Suppressor macrophage (primary cell): Measurements from ENCODE around the gene MCEMP1.

Experiments used
- DNase-seq, 4 experiments: peaks; one replicate each; pipeline ENCODE4 v3.0.0-alpha.2; 2020 to 2022

MCEMP1 gene

GRCh38 chr19:7672522-7672921 lies 4.4 kb upstream of the MCEMP1 start:
- no peak for DNase-seq

GRCh38 chr19:7674010-7675005 lies 2.6 kb upstream of the MCEMP1 start:
- peak; percentile 91 to 95 (median 92) for DNase-seq

- peak; percentile 50 to 75 (median 63) for DNase-seq
These were observed 514 bp upstream of the MCEMP1 start for GRCh38 chr19:7676376-7676775.

GRCh38 chr19:7677669-7678311 lies 900 bp downstream of the MCEMP1 start:
- DNase-seq = peak in 1 of 4 experiments; percentile 34

- peak; percentile 49 to 73 (median 68) for DNase-seq
These were observed 2.3 kb downstream of the MCEMP1 start for GRCh38 chr19:7678971-7679751.

- no peak for DNase-seq
These were observed 3.1 kb downstream of the MCEMP1 start for GRCh38 chr19:7679771-7680605.

- peak; percentile 91 to 98 (median 96) for DNase-seq
These were observed 3.9 kb downstream of the MCEMP1 start, which contains the start of gene TRAPPC5 for GRCh38 chr19:7680606-7681339. TRAPPC5 (plus strand) TSS chr19:7680833; CDS start chr19:7682254, 1,421 bp downstream.

GRCh38 chr19:7681340-7682174 lies 4.7 kb downstream of the MCEMP1 start:
- DNase-seq = peak; percentile 88 to 96 (median 92)

- no peak for DNase-seq
These were observed 5.4 kb downstream of the MCEMP1 start for GRCh38 chr19:7682175-7682855.

- no peak for DNase-seq
These were observed 8.9 kb downstream of the MCEMP1 start for GRCh38 chr19:7685546-7686445.

- DNase-seq = no peak
These were observed 10.3 kb downstream of the MCEMP1 start for GRCh38 chr19:7687177-7687576.

- DNase-seq = no peak
These were observed 12.3 kb downstream of the MCEMP1 start for GRCh38 chr19:7689165-7689564.

- DNase-seq = no peak
These were observed 13.9 kb downstream of the MCEMP1 start for GRCh38 chr19:7690779-7691258.

GRCh38 chr19:7691497-7691896 lies 14.6 kb downstream of the MCEMP1 start:
- DNase-seq = no peak

- DNase-seq = no peak
These were observed 15.7 kb downstream of the MCEMP1 start for GRCh38 chr19:7692417-7693088.

GRCh38 chr19:7694499-7694898 lies 17.6 kb downstream of the MCEMP1 start:
- peak in 1 of 4 experiments; percentile 33 for DNase-seq

- no peak for DNase-seq
These were observed 20.9 kb downstream of the MCEMP1 start for GRCh38 chr19:7697721-7698287.
